Activated CD8-positive, alpha-beta memory T cell treated with anti-CD3 and anti-CD28 coated beads for 48 hours (primary cell): Measurements from ENCODE around the gene SLC16A6.
"Not testable (repeated sequence)": the region's sequence is repeated elsewhere in the genome, so short reads cannot be mapped to it uniquely, and the experiment has no call there.

Source experiments
- DNase-seq, 3 experiments: peaks; one replicate each; pipeline ENCODE4 v3.0.0-alpha.2; 2020; ENCODE audit warnings: low read depth in 2 of 3, low spot score in 2 of 3

Gene SLC16A6

GRCh38 chr17:68253426-68253825, 37.5 kb downstream of the SLC16A6 start:
- DNase-seq: not testable (repeated sequence)

- no peak for DNase-seq
These were observed 41.6 kb downstream of the SLC16A6 start for GRCh38 chr17:68249354-68249765.

DNA sequence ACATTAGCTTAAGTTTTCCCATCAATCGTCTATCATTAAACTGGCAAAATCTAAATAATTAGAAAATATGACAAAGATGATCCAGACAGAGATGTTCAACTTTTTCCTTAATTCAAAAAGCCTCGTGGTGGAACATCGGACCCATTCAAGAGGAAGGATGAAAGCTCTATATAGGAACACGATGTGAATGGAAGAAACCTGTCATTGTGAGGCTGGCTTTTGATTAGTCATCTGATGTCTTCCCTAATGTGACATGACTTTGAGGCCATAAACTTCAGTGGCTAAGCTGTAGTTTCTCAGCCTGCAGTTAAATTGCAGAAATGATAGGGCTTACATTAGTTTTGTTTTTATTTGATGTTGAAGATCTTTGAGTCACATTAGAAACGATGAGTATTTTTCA, 42.0 kb downstream of the SLC16A6 start:
- no peak for DNase-seq

DNA sequence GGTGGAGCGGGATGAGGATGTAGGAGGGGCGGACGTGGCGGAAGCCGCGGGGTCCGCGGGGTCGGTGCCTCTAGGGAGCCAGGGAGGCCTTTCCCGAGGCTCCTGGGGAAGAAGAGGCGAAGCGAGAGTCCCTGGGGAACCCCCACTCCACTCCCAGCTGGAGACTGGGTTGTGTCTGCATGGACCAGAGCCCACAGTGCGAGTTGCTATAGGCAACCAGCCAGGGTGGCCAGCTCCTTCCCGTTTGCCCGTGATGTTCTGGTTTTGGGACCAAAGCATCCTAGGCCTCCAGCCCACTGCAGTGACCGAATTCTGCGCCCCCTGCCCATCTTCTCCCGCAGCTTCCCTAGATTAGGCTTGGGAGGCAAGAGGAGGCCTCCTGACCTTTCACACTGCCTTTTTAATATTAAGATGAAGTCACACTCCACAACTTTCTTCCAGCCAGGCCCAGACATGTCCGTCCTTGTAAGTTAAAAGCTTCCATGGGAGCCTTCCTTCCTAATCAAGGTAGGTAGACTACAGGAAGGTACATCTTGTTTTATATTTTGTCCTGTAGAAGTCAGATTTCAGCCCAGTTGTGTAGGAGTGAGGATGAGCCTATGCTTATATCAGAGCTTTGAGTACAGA, 42.6 kb downstream of the SLC16A6 start:
- DNase-seq: no peak

DNA sequence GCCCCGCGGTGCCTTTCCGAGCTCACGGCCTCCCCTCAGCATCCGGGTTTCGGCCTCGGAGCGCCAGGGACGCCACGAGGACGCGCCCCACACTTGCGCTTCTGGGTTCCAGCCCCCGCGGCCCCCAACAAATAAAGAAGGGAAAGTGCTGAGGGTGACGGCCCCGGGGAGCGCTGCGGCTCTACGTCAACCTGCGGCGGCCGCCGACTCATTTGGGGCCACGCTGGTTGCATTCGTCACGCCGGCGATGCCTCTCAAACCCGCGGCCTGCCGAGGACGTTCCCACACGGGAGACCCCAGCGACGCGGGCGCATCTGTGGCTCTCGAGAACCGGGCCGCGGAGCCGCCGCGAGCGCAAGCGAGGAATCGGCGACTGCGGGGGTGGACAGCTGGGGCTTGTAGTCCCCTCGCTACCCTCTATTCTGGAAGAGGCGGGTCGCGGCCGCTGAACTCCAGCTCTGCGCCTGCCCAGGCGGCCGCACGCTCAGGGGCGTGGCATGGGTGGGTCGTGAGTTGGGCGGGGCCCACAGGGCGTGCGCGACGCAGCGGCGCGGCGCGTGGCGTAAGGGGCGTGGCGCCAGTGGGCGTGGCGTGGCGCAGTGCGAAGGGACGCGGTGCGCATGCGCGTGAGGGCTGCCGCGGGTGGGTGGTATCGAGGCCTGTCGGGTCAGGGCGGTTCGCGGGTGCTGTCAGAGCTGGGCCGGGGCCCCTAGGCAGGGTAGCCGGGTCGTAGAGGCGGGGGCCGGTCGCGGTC, 43.3 kb downstream of the SLC16A6 start, which contains the start of gene AMZ2:
AMZ2 (plus strand) TSS at position 599 of the 754 bp plus-strand sequence. CDS start 2,145 bp downstream, outside the sequence.
- DNase-seq: peak; percentile 98 to 99 (median 98)

- no peak for DNase-seq
These were observed 44.5 kb downstream of the SLC16A6 start for GRCh38 chr17:68246271-68247028.

DNA sequence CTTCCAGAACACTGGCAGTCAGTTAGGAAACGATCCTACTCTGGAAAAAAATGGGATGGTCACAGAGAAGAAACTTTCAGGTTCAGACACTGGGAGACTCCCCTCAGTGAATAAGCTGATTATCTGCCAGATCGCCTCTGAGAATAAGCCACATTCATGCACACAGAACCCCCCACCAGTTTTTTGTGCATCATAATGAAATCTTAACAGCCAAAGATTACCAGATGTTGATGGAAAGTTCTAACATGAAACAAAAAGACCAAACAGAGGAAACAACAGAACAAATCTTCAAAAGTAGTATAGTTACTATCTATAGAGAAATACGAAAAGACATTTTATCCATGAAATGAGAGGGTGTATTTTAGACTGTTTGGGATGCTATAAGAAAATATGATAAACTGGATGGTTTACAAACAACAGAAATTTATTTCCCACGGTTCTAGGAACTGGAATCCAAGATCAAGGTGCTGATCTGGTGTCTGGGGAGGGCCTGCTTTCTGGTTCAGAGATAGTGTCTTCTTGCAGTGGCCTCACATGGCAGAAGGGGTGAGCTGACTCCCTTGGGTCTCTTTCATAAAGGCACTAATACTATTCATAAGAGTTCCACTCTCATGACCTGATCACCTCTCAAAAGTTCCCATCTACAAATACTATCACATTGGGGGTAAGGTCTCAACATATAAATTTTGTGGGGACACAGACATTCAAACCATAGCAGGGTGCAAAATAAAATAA, 51.1 kb downstream of the SLC16A6 start:
- no peak for DNase-seq

GRCh38 chr17:68238871-68239253, 52.1 kb downstream of the SLC16A6 start:
- no peak for DNase-seq

GRCh38 chr17:68238164-68238870, 52.6 kb downstream of the SLC16A6 start:
- DNase-seq: no peak

DNA sequence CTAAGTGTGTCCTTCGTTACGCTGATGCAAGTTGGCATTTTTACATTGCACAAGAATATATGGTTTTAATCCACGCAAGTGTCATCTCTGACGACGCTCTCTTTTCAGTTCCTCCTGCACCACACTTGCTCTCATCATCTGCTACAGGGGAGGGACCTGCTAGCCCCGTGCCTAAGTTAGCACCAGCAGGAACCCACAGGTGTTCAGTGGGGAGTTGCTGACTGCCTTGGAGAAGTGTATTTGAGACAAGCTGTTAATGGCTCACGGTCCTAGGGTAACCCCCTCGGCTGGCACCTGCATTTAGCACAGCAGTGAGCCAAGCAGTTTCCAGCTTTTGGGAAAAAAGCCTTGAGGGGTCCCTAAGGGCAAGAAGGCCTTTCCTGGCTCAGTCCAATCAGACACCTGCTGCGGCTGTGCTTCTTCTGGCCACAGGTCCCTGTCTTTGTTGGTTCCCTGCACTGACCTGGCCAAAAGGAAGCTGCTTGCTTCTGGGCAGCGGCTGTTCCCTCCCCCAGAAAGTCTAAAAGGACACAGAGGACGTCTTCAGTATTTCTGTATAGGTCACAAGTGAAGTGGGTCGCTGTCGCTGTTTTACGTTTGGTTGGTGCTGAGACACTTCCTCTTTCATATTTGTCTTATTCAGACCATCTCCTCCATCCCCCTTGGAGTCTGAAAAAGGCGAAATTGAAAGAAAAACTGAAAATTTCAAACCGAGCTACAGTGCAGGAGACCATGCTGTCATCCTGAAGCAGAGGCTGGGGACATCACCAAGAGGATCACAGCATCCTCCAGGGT, 53.4 kb downstream of the SLC16A6 start:
- DNase-seq: not testable (repeated sequence)

DNA sequence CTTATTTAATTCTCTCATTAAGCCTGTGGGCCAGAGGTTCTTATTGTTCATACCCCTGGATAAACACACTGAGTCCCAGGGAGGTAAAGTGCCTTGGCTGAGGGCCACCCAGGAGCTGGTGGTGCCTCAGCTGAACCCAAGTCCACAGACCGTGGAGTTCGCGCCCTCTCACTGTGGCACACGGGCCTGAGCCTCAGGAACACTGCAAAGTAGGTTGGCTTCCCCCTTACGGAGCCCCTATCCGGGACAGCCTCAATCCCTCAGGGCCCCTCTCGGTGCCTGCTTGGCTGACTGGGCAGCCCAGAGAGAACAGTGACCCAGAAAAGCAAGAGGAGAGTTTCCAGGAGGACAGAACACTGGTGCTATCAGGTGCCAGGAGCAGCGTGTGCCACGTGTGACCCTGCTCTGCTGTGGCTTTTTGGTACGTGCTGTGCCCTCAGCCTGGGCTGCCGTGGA, 55.6 kb downstream of the SLC16A6 start:
- not testable (repeated sequence) for DNase-seq

DNA sequence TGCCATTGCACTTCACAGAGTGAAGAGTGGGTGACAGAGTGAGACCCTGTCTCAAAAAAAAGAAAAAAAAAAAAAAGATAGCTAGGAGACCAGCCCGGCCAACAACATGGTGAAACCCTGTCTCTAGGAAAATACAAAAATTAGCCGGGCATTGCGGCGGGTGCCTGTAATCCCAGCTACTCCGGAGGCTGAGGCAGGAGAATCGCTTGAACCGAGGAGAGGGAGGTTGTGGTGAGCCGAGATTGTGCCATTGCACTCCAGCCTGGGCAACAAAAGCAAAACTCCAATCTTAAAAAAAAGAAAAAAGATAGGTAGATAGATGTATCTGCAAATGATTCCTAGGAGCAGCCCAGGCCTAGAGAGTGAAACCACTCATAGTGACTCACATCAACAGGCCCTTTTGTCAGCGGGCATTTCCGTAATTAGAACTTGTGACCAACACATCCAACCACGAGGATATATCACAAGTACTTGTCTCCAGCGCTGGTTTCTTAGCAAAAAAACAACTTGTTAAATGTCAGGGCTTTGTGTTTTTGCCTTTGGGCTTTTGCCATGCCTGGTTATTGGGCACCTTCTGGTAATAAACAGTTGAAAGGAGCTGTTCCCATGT, 56.1 kb downstream of the SLC16A6 start:
- not testable (repeated sequence) for DNase-seq

GRCh38 chr17:68232741-68233140, 58.2 kb downstream of the SLC16A6 start:
- DNase-seq: not testable (repeated sequence)

DNA sequence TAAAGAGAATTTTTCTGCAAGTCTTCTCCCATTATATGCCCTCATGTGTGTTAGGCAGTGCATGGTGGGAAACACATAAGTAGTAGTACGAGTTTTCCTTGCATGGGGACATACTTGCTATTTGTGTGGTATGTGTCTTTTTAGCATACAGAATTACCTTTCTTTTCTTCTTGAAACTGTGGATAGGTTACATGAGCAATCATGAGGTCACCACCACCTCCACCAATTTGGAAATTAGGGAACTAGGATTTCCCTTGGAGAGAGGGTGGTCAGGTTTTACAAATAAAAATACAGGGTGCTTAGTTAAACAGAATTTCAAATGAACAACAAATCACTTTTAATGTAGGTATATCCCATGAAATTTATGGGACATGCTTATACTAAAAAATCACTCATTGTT, 59.4 kb downstream of the SLC16A6 start:
- DNase-seq: no peak

GRCh38 chr17:68231131-68231530, 59.8 kb downstream of the SLC16A6 start:
- not testable (repeated sequence) for DNase-seq

- no peak for DNase-seq
These were observed 61.3 kb downstream of the SLC16A6 start for GRCh38 chr17:68229619-68230018.

DNA sequence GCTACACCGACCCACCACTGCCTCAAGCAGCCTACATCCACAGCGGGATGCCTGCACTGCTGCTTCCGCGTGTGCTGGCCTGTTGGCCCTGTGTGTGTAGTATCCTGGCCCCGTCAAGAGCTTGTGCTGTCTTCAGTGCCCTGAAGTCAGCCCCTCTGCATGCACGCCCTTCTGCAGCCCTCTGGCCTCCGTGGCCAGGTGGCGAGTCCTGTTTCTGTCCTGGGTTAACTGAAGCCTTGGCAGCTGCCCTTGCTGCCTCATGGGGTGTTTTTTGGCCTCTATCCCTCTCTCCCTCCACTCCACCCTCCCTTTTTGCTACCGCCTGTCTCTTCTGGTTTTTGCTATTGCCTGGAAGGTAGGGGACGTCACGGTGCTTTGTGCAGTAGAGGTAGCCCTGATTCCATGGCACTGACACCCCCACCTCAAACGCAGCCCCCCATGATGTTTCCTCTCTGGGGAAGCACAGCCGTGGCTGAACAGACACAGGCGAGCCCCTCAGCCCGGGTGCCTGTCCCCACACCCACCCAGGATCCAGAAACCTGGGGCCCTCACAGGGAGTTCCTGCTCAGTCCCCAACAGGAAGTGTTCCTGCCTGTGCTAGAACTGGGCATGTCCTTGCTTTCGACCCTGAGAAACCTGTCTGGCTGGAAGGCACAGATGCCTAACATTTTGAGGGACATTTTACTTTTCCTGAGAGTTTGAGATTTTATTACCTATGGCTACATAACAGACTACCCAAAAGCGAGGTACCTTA, 61.9 kb downstream of the SLC16A6 start:
- no peak for DNase-seq

DNA sequence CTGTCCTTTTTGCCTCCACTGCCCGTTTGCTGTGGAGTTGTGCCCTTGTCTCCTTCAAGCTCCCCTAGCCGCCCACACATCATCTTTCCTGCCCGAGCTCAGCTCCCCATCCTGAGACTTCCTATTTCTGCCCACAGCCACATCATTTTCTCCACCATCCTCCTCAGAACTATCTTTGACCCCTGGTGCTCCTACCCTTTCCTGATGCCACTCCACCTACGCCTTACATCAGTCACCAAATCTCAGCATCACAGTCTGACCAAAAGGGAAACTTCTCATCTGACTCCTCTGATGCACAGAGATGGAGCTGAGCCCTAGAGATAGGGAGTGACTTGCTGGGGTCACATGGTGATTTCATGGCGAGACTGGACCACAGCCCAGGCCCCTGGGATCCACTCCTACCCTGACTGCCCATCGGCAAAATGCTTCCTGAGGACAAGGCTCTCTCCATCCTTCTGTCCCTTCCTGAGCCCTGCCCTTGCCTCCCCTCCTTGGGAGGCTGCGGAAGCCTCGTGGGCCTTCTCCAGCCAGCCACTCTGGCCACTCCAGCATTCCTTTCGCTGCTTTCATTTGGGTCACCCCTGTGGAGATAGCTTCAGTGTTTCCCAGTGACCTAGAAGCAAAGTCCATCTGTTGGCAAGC, 62.8 kb downstream of the SLC16A6 start:
- DNase-seq: not testable (repeated sequence)
